Measurements from ENCODE around the gene PAX5. TPM values are rescaled to one million over a fixed set of nuclear protein-coding genes. Genes with fewer than 3 reads are reported as not detected.

Gene PAX5
- total RNA-seq, 1 donor from 2014 or later: not detected

DNA sequence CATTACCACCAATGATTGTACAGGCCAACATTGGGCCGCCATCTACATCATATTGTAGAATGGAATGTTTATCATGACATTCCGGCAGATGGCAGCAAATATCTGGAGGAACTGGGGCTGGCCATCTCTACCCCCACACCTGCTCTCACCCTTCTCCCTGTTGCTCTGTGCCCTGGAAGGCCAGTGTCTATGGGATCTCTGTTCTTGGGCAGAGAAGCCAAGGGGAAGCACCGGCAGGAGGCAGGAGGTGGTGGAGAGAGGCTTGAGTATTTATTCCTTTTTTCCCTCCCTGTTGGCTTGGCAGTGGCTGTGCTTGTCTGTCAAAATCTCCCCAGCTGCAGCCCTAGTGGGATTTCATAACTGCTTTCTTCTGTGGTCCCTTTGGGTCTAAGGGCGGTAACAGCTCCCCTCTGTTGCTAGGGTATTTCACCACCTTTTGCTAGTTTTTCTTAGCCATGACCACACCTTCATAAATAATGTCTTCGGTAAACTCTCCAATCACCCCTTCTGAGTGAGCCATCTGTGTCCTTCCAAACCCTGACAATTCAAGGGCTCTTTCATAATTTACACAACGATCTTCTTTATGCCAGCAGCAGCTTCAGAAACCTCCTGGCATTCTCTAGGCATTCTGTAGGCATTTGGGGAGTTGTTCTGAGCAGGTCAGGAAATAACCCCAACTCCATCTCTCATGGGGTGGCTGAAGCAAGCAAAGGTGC lies 235.6 kb downstream of the PAX5 start:
- no peak overlapping the region for H3K4me3 ChIP-seq (ENCODE audit: low read depth, low read length)
- DNase-seq (ENCODE audit: low read depth): no peak
- TF ChIP-seq, protein P1, sequence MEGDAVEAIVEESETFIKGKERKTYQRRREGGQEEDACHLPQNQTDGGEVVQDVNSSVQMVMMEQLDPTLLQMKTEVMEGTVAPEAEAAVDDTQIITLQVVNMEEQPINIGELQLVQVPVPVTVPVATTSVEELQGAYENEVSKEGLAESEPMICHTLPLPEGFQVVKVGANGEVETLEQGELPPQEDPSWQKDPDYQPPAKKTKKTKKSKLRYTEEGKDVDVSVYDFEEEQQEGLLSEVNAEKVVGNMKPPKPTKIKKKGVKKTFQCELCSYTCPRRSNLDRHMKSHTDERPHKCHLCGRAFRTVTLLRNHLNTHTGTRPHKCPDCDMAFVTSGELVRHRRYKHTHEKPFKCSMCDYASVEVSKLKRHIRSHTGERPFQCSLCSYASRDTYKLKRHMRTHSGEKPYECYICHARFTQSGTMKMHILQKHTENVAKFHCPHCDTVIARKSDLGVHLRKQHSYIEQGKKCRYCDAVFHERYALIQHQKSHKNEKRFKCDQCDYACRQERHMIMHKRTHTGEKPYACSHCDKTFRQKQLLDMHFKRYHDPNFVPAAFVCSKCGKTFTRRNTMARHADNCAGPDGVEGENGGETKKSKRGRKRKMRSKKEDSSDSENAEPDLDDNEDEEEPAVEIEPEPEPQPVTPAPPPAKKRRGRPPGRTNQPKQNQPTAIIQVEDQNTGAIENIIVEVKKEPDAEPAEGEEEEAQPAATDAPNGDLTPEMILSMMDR (conservative IDR thresholded peaks at IDR 0.05; ENCODE audit: low read depth, low read length): peak; percentile 22

DNA sequence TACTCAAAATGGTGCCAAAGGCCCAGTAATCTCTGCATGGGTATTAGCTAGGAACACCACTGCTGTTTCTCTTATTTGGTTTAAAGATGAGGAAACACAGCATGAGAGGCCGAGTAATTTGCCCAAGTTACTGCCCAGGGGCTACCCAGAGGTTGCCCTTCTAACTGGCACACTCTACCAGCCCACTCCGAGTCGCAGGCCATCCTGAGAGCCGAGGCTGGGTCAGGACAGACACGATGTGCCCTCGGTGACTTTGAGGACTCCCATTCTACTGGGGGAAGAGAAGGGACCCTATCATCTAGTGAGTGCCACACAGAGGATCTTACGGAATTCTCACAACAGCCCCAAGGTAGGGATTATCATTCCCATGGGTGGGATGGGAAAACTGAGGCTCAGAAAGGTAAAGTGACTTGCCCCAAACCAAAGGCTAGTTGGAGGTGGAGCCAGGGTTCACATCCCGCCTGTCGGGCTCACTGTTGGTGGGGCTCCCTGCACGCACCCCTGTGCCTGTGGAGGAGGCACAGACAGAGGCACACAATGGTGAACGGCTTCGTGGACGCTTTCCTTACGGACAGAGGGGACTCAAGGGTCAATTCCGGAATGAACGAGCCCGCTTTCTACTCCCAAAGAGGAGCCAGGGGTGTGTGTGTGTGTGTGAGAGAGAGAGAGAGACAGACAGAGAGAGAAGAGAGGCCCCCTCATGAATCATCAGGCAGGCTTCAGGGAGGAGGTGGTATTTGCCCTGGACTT lies 236.4 kb downstream of the PAX5 start:
- TF ChIP-seq, protein P1 (conservative IDR thresholded peaks at IDR 0.05; ENCODE audit: low read depth, low read length): no peak
- DNase-seq (ENCODE audit: low read depth): no peak
- no peak overlapping the region for H3K4me3 ChIP-seq (ENCODE audit: low read depth, low read length)

DNA sequence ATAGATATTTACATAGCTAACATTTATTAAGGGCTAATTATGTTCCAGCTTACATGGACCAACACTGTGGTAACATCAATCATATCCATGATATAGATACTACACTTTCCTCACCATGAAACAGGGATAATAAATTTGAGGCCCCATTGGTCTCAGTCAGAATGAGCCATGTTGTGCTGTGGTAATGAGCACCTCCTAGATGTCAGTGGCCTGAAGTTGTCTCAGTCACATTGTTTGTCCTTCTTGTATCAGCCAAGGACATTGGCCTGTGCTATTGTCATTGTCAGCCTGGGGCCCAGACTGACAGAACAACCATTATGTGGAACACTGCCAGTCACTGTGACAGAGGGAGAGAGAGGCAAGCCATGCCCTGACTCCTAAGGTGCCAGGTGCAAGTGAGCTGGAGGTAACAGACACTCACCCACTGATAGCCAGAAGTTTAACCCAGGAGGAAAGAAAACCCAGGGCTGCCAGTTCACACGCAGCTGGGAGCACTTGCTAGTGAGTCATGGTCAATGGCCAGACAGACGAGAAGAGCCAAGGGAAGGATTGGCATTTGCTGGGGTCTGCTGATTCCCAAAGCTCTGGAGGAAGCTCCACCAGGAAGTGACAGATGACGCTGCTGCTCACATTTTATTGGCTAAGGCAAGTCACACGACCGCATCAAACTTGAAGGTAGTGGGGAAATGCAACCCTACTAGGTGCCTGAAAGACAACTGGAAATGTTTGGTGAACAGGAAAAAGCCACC lies 237.2 kb downstream of the PAX5 start:
- H3K4me3 ChIP-seq (ENCODE audit: low read depth, low read length): no peak overlapping the region
- TF ChIP-seq, protein P1 (conservative IDR thresholded peaks at IDR 0.05; ENCODE audit: low read depth, low read length): no peak
- no peak for DNase-seq (ENCODE audit: low read depth)

DNA sequence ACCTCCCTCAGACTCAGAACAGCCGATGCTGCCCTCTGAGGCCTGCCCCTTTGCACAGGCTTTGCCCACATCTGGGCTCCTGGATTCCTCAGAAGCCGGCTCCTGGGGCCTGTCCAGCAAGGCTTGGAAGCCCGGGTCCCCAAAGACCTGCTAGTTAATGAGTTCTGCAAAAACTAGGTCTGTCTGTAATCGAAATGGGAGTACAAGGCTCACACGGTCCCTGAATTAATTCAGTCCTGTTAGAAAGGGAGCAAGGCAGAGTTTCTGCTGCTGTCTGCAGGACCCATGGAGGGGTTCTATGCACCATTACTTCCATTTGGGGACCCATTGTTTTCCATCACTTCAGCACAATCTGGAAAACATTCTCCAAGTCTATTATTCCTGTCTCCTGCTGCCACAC lies 239.6 kb downstream of the PAX5 start:
- no peak overlapping the region for H3K4me3 ChIP-seq (ENCODE audit: low read depth, low read length)
- no peak for DNase-seq (ENCODE audit: low read depth)
- TF ChIP-seq, protein P1 (conservative IDR thresholded peaks at IDR 0.05; ENCODE audit: low read depth, low read length): no peak

DNA sequence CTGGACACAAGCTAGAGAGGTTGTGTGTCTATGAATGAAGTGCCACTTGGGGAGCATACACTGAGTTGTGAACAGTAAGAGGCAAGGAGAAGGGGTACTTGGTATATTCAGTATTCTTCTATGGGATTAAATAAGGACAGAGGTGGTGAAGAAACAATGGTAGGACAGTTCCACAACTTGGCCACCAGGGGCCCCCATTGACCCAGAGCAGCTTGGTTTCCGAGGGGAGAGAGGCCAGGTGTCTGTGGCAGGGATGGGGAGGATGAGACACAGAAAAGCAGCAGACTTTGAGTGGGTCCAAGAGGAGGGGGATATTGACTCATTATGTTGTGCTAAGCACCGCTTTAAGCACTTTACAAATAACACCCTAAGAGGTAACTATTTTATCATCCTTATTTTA lies 240.8 kb downstream of the PAX5 start:
- DNase-seq (ENCODE audit: low read depth): no peak
- TF ChIP-seq, protein P1 (conservative IDR thresholded peaks at IDR 0.05; ENCODE audit: low read depth, low read length): peak; percentile 48
- H3K4me3 ChIP-seq (ENCODE audit: low read depth, low read length): no peak overlapping the region

DNA sequence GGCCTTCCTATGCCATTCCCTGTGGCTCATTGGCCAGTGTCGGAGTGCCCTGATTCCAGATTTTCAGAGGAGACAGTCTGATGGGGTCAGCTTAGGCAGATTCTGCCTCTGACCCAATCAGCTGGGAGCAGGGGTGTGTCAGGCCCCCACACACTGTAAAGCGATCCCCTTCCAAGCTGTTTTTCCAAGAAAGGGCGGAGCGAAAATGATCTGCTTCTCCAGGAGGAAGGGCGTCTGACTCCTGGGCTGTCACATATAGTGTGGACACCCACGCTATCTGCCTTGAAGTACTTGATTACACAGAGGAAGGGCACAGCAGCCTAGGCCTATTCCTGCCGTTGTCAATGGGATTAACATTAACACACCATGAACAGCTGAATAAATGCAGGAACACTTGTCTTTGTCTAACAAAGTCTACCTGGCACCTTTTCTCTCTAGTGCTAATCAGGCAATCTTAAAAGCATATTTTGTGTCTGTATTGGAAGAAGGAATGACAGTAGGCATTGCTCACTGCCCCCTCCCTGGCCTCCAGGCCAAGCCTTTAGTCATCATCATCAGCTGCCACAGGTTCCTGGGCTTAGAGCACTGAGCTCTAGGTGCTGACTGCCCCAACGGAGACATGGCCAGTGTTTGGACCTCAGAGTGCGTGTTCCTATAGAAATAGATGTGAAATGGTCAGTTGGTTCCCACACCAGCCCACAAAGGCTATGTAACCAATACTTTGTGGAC lies 242.7 kb downstream of the PAX5 start:
- H3K4me3 ChIP-seq (ENCODE audit: low read depth, low read length): no peak overlapping the region
- TF ChIP-seq, protein P1 (conservative IDR thresholded peaks at IDR 0.05; ENCODE audit: low read depth, low read length): no peak
- DNase-seq (ENCODE audit: low read depth): no peak
